ENCODE data around the gene SNX2. TPM values are rescaled to one million over a fixed set of nuclear protein-coding genes. Genes with fewer than 3 reads are reported as not detected.
"Not testable (repeated sequence)": the region's sequence is repeated elsewhere in the genome, so short reads cannot be mapped to it uniquely, and the experiment has no call there.

The SNX2 gene
- total RNA-seq, 1 experiment from 2014 or later = 123 TPM

DNA sequence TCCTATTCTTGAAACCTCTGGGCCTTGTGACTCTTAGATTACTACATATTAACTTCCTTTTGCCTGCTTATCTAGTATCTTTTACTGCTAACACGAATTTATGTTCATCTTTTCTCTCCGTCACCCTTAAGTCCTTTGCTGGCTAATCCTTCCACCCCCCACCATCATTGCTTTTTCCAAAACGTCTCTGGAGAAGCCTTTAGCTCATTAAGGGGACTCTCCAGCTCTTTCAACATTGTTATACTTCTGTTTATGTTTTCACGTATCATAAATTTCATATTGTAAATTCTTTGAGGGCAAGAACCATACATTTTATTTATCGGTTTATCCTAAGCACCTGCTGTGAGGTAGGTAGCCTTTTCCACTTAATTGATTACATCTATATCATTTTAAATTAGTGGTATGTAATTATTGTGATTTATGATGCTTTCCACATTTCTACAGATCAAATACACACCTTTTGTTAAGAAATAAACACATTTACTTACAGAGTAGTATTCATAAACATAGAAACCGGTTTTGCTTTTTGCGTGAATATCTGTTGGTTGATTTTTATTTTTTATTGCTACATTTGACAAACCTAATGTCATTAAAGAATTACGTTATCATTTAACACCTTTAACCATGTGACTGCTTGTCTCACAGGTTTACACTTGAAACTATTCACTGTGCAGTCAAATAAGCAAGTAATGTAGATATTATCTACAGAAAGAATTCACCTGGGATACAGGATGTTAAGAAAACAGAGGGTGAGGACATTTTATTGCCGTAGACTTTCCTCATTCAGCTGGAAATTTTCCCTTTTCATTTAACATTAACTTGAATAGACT lies 15.4 kb upstream of the SNX2 start:
- H3K4me3 ChIP-seq (ENCODE audit: low read depth, low read length) = no peak overlapping the region
- TF ChIP-seq, protein P1, sequence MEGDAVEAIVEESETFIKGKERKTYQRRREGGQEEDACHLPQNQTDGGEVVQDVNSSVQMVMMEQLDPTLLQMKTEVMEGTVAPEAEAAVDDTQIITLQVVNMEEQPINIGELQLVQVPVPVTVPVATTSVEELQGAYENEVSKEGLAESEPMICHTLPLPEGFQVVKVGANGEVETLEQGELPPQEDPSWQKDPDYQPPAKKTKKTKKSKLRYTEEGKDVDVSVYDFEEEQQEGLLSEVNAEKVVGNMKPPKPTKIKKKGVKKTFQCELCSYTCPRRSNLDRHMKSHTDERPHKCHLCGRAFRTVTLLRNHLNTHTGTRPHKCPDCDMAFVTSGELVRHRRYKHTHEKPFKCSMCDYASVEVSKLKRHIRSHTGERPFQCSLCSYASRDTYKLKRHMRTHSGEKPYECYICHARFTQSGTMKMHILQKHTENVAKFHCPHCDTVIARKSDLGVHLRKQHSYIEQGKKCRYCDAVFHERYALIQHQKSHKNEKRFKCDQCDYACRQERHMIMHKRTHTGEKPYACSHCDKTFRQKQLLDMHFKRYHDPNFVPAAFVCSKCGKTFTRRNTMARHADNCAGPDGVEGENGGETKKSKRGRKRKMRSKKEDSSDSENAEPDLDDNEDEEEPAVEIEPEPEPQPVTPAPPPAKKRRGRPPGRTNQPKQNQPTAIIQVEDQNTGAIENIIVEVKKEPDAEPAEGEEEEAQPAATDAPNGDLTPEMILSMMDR (IDR thresholded peaks at IDR 0.05; ENCODE audit: insufficient read depth in 1 of 2, low read depth in 1 of 2, low read length in 1 of 2, severe bottlenecking in 1 of 2, unreplicated experiment in 1 of 2) = no peak
- H3K9me3 ChIP-seq = no peaks in the 10 kb centered on the region
- Mint-ChIP-seq H3K9me3 (ENCODE audit: unreplicated experiment) (no peaks in the 10 kb centered on the region), H3K4me3 (ENCODE audit: unreplicated experiment) (no peak overlapping the region), H3K27me3 (ENCODE audit: insufficient read depth, unreplicated experiment) (no peaks in the 10 kb centered on the region), H3K27ac (ENCODE audit: unreplicated experiment) (peak overlapping the region; percentile 76), H3K4me1 (ENCODE audit: low read depth, unreplicated experiment) (peaks cover 35% of the 10 kb centered on the region), H3K36me3 (ENCODE audit: insufficient read depth, unreplicated experiment) (no peaks in the 10 kb centered on the region)
- H3K27me3 ChIP-seq (replicated peaks; ENCODE audit: control insufficient read depth, insufficient read depth, low read length) = no peaks in the 10 kb centered on the region
- DNase-seq = no peak
- intact Hi-C loops (cut with micrococcal nuclease; ENCODE audit: unreplicated experiment) = loop anchor here (1.0 kb wide), 1 partner anchor 13 kb away; no protein-coding TSS in a partner anchor
- ChIA-PET CTCF (no interaction called here), POLR2A (no interaction called here)
- peaks cover 27% of the 10 kb centered on the region for H3K4me1 ChIP-seq
- H3K36me3 ChIP-seq (ENCODE audit: control insufficient read depth, insufficient read depth, low read length) = no peaks in the 10 kb centered on the region
- BruUV-seq (replicated peaks) = no TSS peak

DNA sequence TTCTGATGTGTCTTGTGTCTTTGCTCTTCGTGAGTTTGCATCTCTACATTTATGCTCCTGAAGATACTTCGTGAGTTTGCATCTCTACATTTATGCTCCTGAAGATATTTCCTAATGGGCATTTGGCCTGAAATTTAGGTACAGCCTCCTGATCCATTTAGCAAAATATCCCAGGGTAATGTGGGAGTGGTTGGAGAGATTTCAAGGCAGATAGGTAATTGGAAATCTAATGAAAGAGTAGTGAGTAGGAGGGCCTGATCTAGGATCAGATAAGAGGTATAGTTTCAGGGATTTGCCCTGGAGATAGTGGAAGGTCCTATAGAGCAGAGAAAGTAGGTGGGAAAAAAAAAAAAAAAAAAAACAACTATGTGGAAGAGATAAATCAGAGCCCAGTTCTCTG lies 14.6 kb upstream of the SNX2 start:
- TF ChIP-seq, protein P1 (IDR thresholded peaks at IDR 0.05; ENCODE audit: insufficient read depth in 1 of 2, low read depth in 1 of 2, low read length in 1 of 2, severe bottlenecking in 1 of 2, unreplicated experiment in 1 of 2) = no peak
- CTCF ChIA-PET = no interaction called here
- H3K4me3 Mint-ChIP-seq (ENCODE audit: unreplicated experiment) = peak overlapping the region; percentile 6

DNA sequence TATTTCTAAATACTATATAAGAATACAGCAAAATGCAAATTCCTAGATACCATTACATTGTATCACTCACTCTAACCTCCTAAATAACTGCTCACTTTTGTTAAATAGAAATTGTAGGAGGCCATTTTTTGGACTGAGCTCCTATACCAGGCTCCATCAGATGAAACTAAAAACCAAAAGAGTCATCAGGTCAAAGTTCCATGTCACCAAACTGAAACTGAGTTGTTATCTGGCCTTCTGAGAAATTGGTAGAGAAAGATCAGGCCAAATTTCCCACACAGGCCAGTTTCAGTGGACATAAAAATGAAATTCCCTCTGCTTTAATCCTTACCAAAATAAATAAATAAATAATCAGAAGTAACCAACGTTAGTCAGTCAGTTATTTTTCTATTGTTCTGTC lies 13.8 kb upstream of the SNX2 start:
- BruUV-seq (replicated peaks) = no TSS peak
- Mint-ChIP-seq H3K27me3 (ENCODE audit: insufficient read depth, unreplicated experiment) (no peaks in the 10 kb centered on the region), H3K4me3 (ENCODE audit: unreplicated experiment) (no peak overlapping the region), H3K9me3 (ENCODE audit: unreplicated experiment) (no peaks in the 10 kb centered on the region), H3K36me3 (ENCODE audit: insufficient read depth, unreplicated experiment) (no peaks in the 10 kb centered on the region), H3K27ac (ENCODE audit: unreplicated experiment) (peak overlapping the region; percentile 76), H3K4me1 (ENCODE audit: low read depth, unreplicated experiment) (peaks cover 35% of the 10 kb centered on the region)
- Histone ChIP-seq H3K4me1 (peaks cover 37% of the 10 kb centered on the region), H3K4me3 (ENCODE audit: low read depth, low read length) (no peak overlapping the region), H3K36me3 (ENCODE audit: control insufficient read depth, insufficient read depth, low read length) (no peaks in the 10 kb centered on the region), H3K9me3 (no peaks in the 10 kb centered on the region), H3K27me3 (replicated peaks; ENCODE audit: control insufficient read depth, insufficient read depth, low read length) (no peaks in the 10 kb centered on the region)
- CTCF ChIA-PET = no interaction called here
- POLR2A ChIA-PET = no interaction called here
- TF ChIP-seq, protein P1 (IDR thresholded peaks at IDR 0.05; ENCODE audit: insufficient read depth in 1 of 2, low read depth in 1 of 2, low read length in 1 of 2, severe bottlenecking in 1 of 2, unreplicated experiment in 1 of 2) = no peak
- intact Hi-C loops (cut with micrococcal nuclease; ENCODE audit: unreplicated experiment) = no loop called here
- no peak for DNase-seq

More for the DNA sequence above, 14.6 kb upstream of the SNX2 start:
- Mint-ChIP-seq H3K27ac (ENCODE audit: unreplicated experiment) (peak overlapping the region; percentile 76), H3K4me1 (ENCODE audit: low read depth, unreplicated experiment) (peaks cover 35% of the 10 kb centered on the region), H3K36me3 (ENCODE audit: insufficient read depth, unreplicated experiment) (no peaks in the 10 kb centered on the region), H3K9me3 (ENCODE audit: unreplicated experiment) (no peaks in the 10 kb centered on the region), H3K27me3 (ENCODE audit: insufficient read depth, unreplicated experiment) (no peaks in the 10 kb centered on the region)
- no peaks in the 10 kb centered on the region for H3K27me3 ChIP-seq (replicated peaks; ENCODE audit: control insufficient read depth, insufficient read depth, low read length)
- H3K4me3 ChIP-seq (ENCODE audit: low read depth, low read length) = no peak overlapping the region
- intact Hi-C loops (cut with micrococcal nuclease; ENCODE audit: unreplicated experiment) = no loop called here
- no peaks in the 10 kb centered on the region for H3K9me3 ChIP-seq
- no peaks in the 10 kb centered on the region for H3K36me3 ChIP-seq (ENCODE audit: control insufficient read depth, insufficient read depth, low read length)
- no peak for DNase-seq
- H3K4me1 ChIP-seq = peaks cover 31% of the 10 kb centered on the region
- no TSS peak for BruUV-seq (replicated peaks)
- POLR2A ChIA-PET = no interaction called here

DNA sequence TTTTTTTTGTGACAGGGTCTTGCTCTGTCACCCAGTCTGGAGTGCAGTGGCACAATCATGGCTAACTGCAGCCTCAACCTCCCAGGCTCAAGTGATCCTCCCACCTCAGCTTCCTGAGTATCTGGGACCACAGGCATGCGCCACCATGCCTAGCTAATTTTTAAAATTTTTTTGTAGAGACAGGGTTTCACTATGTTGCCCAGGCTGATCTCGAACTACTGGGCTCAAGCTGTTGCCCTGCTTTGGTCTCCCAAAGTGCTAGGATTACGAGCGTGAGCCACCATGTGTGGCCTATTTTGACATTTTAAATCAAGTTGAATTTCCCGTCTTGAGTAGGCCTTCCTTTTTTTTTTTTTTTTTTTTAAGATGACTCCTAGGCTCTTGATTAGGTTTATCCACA lies 13.0 kb upstream of the SNX2 start:
- H3K27ac Mint-ChIP-seq (ENCODE audit: unreplicated experiment); H3K4me3 Mint-ChIP-seq (ENCODE audit: unreplicated experiment); H3K27me3 ChIP-seq (replicated peaks; ENCODE audit: control insufficient read depth, insufficient read depth, low read length); H3K27me3 Mint-ChIP-seq (ENCODE audit: insufficient read depth, unreplicated experiment); CTCF ChIA-PET; H3K36me3 ChIP-seq (ENCODE audit: control insufficient read depth, insufficient read depth, low read length); DNase-seq; H3K4me3 ChIP-seq (ENCODE audit: low read depth, low read length); H3K9me3 ChIP-seq; BruUV-seq (replicated peaks); POLR2A ChIA-PET; H3K9me3 Mint-ChIP-seq (ENCODE audit: unreplicated experiment); H3K36me3 Mint-ChIP-seq (ENCODE audit: insufficient read depth, unreplicated experiment); intact Hi-C loops (cut with micrococcal nuclease; ENCODE audit: unreplicated experiment): not testable (repeated sequence)
- H3K4me1 Mint-ChIP-seq (ENCODE audit: low read depth, unreplicated experiment) = peaks cover 41% of the 10 kb centered on the region
- H3K4me1 ChIP-seq = peaks cover 44% of the 10 kb centered on the region
